GM23338 (cell line): ENCODE data around the gene NUMB. TPM values are rescaled to one million over a fixed set of nuclear protein-coding genes. Genes with fewer than 3 reads are reported as not detected.
A peak's percentile ranks its signal among the peaks of the same experiment; 100 is the strongest.

Experiments used
- ATAC-seq: fragments of 200-7000 bp; cut with Tn5 transposase; 3 replicates; pipeline ENCODE4 v1.9.1; 2020
- DNase-seq: peaks from one replicate; pipeline ENCODE4 v3.0.0-alpha.2; 2015; ENCODE audit warnings: low spot score
- H2AFZ ChIP-seq: fragments of 200-600 bp; sonication (generic); 2 replicates; pipeline ENCODE4 v1.8.0; 2016; ENCODE audit warnings: antibody characterized with exemption, mild to moderate bottlenecking, moderate library complexity
- H3F3A ChIP-seq: fragments of 200-600 bp; sonication (generic); replicated peaks from 2 replicates; pipeline ENCODE4 v1.8.0; 2017; ENCODE audit warnings: antibody characterized with exemption, mixed run types, low read depth
- H3K27ac ChIP-seq: fragments of 200-600 bp; sonication (generic); 2 replicates; pipeline ENCODE4 v1.6.1; 2016; ENCODE audit warnings: low read depth
- H3K27me3 ChIP-seq: fragments of 200-600 bp; sonication (generic); 2 replicates; pipeline ENCODE4 v1.8.0; 2016; ENCODE audit warnings: mild to moderate bottlenecking, mixed run types, moderate library complexity; ENCODE audit not compliant: insufficient read depth
- H3K36me3 ChIP-seq: fragments of 200-600 bp; sonication (generic); 2 replicates; pipeline ENCODE4 v1.8.0; 2016; ENCODE audit warnings: mild to moderate bottlenecking; ENCODE audit not compliant: insufficient read depth
- H3K4me1 ChIP-seq: fragments of 200-600 bp; sonication (generic); 2 replicates; pipeline ENCODE4 v1.8.0; 2016; ENCODE audit warnings: mild to moderate bottlenecking, moderate library complexity; ENCODE audit not compliant: insufficient read depth
- H3K4me2 ChIP-seq: fragments of 200-600 bp; sonication (generic); 2 replicates; pipeline ENCODE4 v1.7.1; 2017; ENCODE audit warnings: mixed run types
- H3K4me3 ChIP-seq: fragments of 200-600 bp; sonication (generic); 2 replicates; pipeline ENCODE4 v1.6.1; 2016; ENCODE audit warnings: mixed run types
- H3K79me2 ChIP-seq: fragments of 200-600 bp; sonication (generic); replicated peaks from 2 replicates; pipeline ENCODE4 v1.8.0; 2017; ENCODE audit warnings: mild to moderate bottlenecking; ENCODE audit not compliant: insufficient read depth
- H3K9me2 ChIP-seq: fragments of 200-600 bp; sonication (generic); 2 replicates; pipeline ENCODE4 v1.8.0; 2017; ENCODE audit not compliant: insufficient read depth
- H4K20me1 ChIP-seq: fragments of 200-600 bp; sonication (generic); replicated peaks from 2 replicates; pipeline ENCODE4 v1.8.0; 2017; ENCODE audit warnings: mild to moderate bottlenecking; ENCODE audit not compliant: insufficient read depth
- H3K27ac Mint-ChIP-seq: 2 replicates; pipeline ENCODE4 v1.8.0; 2020; ENCODE audit warnings: inconsistent platforms, mild to moderate bottlenecking, moderate library complexity, mixed read lengths
- H3K27me3 Mint-ChIP-seq: 3 replicates; pipeline ENCODE4 v1.8.0; 2022; ENCODE audit warnings: low read depth, mild to moderate bottlenecking, moderate library complexity, mixed read lengths, inconsistent platforms; ENCODE audit not compliant: insufficient read depth, poor library complexity
- H3K36me3 Mint-ChIP-seq: 3 replicates; pipeline ENCODE4 v1.8.0; 2021; ENCODE audit warnings: low read depth, mild to moderate bottlenecking, inconsistent platforms, moderate library complexity, mixed read lengths
- H3K4me1 Mint-ChIP-seq: 3 replicates; pipeline ENCODE4 v1.8.0; 2020; ENCODE audit warnings: mild to moderate bottlenecking, inconsistent platforms, mixed read lengths
- H3K4me3 Mint-ChIP-seq: 3 replicates; pipeline ENCODE4 v1.8.0; 2021; ENCODE audit warnings: moderate library complexity, mild to moderate bottlenecking, inconsistent platforms, mixed read lengths
- H3K9me3 Mint-ChIP-seq: 3 replicates; pipeline ENCODE4 v1.8.0; 2020; ENCODE audit warnings: moderate library complexity, mild to moderate bottlenecking, inconsistent platforms, mixed read lengths
- CREB1 ChIP-seq: fragments of 250-450 bp; sonication (Bioruptor Pico); IDR thresholded peaks from 2 replicates; pipeline ENCODE4 v1.5.0; 2020; ENCODE audit warnings: low read depth, mild to moderate bottlenecking, moderate library complexity
- CTCF ChIP-seq, 2 experiments: fragments of 200-600 bp in 1 of 2; sonication (generic) in 1 of 2; conservative IDR thresholded peaks; 2 replicates each; pipeline versions ENCODE4 v1.5.1 to v1.6.1; 2016 to 2017; ENCODE audit warnings: antibody characterized with exemption in 2 of 2, low read depth in 2 of 2, mild to moderate bottlenecking in 2 of 2, moderate library complexity in 1 of 2
- ETS1 ChIP-seq: IDR thresholded peaks from 2 replicates; pipeline ENCODE4 v1.6.1; 2016; ENCODE audit warnings: antibody characterized with exemption
- EZH2 ChIP-seq: fragments of 200-600 bp; sonication (generic); IDR thresholded peaks from one replicate; pipeline ENCODE4 v1.8.0; 2017; ENCODE audit warnings: antibody characterized with exemption, mild to moderate bottlenecking, low read depth; ENCODE audit not compliant: unreplicated experiment
- EZH2phosphoT487 ChIP-seq: fragments of 200-600 bp; sonication (generic); IDR thresholded peaks from one replicate; pipeline ENCODE4 v1.8.1; 2018; ENCODE audit warnings: antibody characterized with exemption; ENCODE audit not compliant: unreplicated experiment
- JUNB ChIP-seq: IDR thresholded peaks from one replicate; pipeline ENCODE4 v1.6.1; 2016; ENCODE audit warnings: antibody characterized with exemption; ENCODE audit not compliant: unreplicated experiment
- NANOG ChIP-seq: IDR thresholded peaks from 2 replicates; pipeline ENCODE4 v1.6.1; 2016; ENCODE audit warnings: antibody characterized with exemption, borderline replicate concordance
- POLR2AphosphoS5 ChIP-seq: IDR thresholded peaks from 2 replicates; pipeline ENCODE4 v1.6.1; 2016; ENCODE audit warnings: antibody characterized with exemption, low read depth
- STAT1 ChIP-seq: IDR thresholded peaks from one replicate; pipeline ENCODE4 v1.6.1; 2016; ENCODE audit warnings: antibody characterized with exemption; ENCODE audit not compliant: unreplicated experiment
- ZNF114 ChIP-seq: fragments of 250-450 bp; sonication (Bioruptor Pico); IDR thresholded peaks from 2 replicates; pipeline ENCODE4 v1.5.0; 2020; ENCODE audit warnings: mild to moderate bottlenecking, moderate library complexity
- ZNF331 ChIP-seq: fragments of 250-450 bp; sonication (Bioruptor Pico); IDR thresholded peaks from 2 replicates; pipeline ENCODE4 v1.5.0; 2020; ENCODE audit warnings: low read depth, mild to moderate bottlenecking, moderate library complexity
- polyA plus RNA-seq: library from polyadenylated mRNA; unstranded; fragments of >200 nt; fragmentation: Nextera tagmentation; extraction: Ambion mirVana; gene quantifications from 2 replicates; pipeline ENCODE4 v1.2.1, GENCODE V29; 2016
- total RNA-seq: library from RNA; depleted of rRNA; stranded (reverse); fragments of >200 nt; shearing (Covaris generic); gene quantifications from 2 replicates; pipeline ENCODE4 v1.2.3, GENCODE V29; 2014
- TF ChIP-seq, protein P1 (sequence below): IDR thresholded peaks from one replicate; pipeline ENCODE4 v1.6.1; 2018; ENCODE audit warnings: antibody characterized with exemption; ENCODE audit not compliant: unreplicated experiment
- TF ChIP-seq, protein P2 (sequence below): fragments of 250-450 bp; sonication (Bioruptor Pico); IDR thresholded peaks from 2 replicates; pipeline ENCODE4 v1.5.0; 2020; ENCODE audit warnings: mild to moderate bottlenecking, moderate library complexity

NUMB gene
- total and polyA plus RNA-seq, 2 experiments from 2014 or later = 32.1 to 36.7 TPM

GRCh38 chr14:73283608-73284379 lies 174.6 kb downstream of the NUMB start:
- ATAC-seq = peak; percentile 59
- no peaks in the 10 kb centered on the region for H3K9me2 ChIP-seq
- TF ChIP-seq CTCF (conservative IDR thresholded peaks at IDR 0.05; ENCODE audit: low read depth in 2 of 2) (peak; percentile 62 to 87), ZNF114 (CRISPR knock-in tag) (no peak), STAT1 (no peak), JUNB (no peak), POLR2AphosphoS5 (no peak; the same call in 1 of the 2 replicates), NANOG (peak; percentile 60; the same call in 1 of the 2 replicates), EZH2phosphoT487 (no peak), ZNF331 (CRISPR knock-in tag) (no peak), EZH2 (no peak), CREB1 (no peak), ETS1 (no peak)
- TF ChIP-seq, protein P1, sequence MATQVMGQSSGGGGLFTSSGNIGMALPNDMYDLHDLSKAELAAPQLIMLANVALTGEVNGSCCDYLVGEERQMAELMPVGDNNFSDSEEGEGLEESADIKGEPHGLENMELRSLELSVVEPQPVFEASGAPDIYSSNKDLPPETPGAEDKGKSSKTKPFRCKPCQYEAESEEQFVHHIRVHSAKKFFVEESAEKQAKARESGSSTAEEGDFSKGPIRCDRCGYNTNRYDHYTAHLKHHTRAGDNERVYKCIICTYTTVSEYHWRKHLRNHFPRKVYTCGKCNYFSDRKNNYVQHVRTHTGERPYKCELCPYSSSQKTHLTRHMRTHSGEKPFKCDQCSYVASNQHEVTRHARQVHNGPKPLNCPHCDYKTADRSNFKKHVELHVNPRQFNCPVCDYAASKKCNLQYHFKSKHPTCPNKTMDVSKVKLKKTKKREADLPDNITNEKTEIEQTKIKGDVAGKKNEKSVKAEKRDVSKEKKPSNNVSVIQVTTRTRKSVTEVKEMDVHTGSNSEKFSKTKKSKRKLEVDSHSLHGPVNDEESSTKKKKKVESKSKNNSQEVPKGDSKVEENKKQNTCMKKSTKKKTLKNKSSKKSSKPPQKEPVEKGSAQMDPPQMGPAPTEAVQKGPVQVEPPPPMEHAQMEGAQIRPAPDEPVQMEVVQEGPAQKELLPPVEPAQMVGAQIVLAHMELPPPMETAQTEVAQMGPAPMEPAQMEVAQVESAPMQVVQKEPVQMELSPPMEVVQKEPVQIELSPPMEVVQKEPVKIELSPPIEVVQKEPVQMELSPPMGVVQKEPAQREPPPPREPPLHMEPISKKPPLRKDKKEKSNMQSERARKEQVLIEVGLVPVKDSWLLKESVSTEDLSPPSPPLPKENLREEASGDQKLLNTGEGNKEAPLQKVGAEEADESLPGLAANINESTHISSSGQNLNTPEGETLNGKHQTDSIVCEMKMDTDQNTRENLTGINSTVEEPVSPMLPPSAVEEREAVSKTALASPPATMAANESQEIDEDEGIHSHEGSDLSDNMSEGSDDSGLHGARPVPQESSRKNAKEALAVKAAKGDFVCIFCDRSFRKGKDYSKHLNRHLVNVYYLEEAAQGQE = no peak
- TF ChIP-seq, protein P2, sequence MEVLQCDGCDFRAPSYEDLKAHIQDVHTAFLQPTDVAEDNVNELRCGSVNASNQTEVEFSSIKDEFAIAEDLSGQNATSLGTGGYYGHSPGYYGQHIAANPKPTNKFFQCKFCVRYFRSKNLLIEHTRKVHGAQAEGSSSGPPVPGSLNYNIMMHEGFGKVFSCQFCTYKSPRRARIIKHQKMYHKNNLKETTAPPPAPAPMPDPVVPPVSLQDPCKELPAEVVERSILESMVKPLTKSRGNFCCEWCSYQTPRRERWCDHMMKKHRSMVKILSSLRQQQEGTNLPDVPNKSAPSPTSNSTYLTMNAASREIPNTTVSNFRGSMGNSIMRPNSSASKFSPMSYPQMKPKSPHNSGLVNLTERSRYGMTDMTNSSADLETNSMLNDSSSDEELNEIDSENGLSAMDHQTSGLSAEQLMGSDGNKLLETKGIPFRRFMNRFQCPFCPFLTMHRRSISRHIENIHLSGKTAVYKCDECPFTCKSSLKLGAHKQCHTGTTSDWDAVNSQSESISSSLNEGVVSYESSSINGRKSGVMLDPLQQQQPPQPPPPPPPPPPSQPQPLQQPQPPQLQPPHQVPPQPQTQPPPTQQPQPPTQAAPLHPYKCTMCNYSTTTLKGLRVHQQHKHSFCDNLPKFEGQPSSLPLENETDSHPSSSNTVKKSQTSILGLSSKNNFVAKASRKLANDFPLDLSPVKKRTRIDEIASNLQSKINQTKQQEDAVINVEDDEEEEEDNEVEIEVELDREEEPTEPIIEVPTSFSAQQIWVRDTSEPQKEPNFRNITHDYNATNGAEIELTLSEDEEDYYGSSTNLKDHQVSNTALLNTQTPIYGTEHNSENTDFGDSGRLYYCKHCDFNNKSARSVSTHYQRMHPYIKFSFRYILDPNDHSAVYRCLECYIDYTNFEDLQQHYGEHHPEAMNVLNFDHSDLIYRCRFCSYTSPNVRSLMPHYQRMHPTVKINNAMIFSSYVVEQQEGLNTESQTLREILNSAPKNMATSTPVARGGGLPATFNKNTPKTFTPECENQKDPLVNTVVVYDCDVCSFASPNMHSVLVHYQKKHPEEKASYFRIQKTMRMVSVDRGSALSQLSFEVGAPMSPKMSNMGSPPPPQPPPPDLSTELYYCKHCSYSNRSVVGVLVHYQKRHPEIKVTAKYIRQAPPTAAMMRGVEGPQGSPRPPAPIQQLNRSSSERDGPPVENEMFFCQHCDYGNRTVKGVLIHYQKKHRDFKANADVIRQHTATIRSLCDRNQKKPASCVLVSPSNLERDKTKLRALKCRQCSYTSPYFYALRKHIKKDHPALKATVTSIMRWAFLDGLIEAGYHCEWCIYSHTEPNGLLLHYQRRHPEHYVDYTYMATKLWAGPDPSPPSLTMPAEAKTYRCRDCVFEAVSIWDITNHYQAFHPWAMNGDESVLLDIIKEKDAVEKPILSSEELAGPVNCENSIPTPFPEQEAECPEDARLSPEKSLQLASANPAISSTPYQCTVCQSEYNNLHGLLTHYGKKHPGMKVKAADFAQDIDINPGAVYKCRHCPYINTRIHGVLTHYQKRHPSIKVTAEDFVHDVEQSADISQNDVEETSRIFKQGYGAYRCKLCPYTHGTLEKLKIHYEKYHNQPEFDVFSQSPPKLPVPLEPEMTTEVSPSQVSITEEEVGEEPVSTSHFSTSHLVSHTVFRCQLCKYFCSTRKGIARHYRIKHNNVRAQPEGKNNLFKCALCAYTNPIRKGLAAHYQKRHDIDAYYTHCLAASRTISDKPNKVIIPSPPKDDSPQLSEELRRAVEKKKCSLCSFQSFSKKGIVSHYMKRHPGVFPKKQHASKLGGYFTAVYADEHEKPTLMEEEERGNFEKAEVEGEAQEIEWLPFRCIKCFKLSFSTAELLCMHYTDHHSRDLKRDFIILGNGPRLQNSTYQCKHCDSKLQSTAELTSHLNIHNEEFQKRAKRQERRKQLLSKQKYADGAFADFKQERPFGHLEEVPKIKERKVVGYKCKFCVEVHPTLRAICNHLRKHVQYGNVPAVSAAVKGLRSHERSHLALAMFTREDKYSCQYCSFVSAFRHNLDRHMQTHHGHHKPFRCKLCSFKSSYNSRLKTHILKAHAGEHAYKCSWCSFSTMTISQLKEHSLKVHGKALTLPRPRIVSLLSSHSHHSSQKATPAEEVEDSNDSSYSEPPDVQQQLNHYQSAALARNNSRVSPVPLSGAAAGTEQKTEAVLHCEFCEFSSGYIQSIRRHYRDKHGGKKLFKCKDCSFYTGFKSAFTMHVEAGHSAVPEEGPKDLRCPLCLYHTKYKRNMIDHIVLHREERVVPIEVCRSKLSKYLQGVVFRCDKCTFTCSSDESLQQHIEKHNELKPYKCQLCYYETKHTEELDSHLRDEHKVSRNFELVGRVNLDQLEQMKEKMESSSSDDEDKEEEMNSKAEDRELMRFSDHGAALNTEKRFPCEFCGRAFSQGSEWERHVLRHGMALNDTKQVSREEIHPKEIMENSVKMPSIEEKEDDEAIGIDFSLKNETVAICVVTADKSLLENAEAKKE (CRISPR knock-in tag) = no peak
- H3K79me2 ChIP-seq = no peaks in the 10 kb centered on the region
- H3K9me3 Mint-ChIP-seq = no peaks in the 10 kb centered on the region
- peak overlapping the region; percentile 14; the same call in 1 of the 2 replicates for H3K4me3 ChIP-seq
- H3K36me3 Mint-ChIP-seq = peaks cover 34% of the 10 kb centered on the region
- H3K4me1 Mint-ChIP-seq = peaks cover 30% of the 10 kb centered on the region
- peak overlapping the region; percentile 45; the same call in 1 of the 2 replicates for H3K27ac ChIP-seq
- peak overlapping the region; percentile 6 for H3K4me3 Mint-ChIP-seq
- no peaks in the 10 kb centered on the region for H3F3A ChIP-seq
- H3K4me1 ChIP-seq = peaks cover 38% of the 10 kb centered on the region
- H2AFZ ChIP-seq = no peak overlapping the region
- no peaks in the 10 kb centered on the region for H4K20me1 ChIP-seq
- peak overlapping the region; percentile 70 for H3K27ac Mint-ChIP-seq
- DNase-seq = peak; percentile 84
- H3K4me2 ChIP-seq = peak overlapping the region; percentile 53
- 0 out of 2 replicates have a peak, but pooled peaks cover 4% of the 10 kb centered on the region for H3K36me3 ChIP-seq
- no peaks in the 10 kb centered on the region for H3K27me3 Mint-ChIP-seq
- no peaks in the 10 kb centered on the region for H3K27me3 ChIP-seq
